Right atrium auricular region (tissue), 2 donors: ENCODE measurements around the gene NCOA7. TPM values are rescaled to one million over a fixed set of nuclear protein-coding genes. Genes with fewer than 3 reads are reported as not detected.

Source experiments
- DNase-seq: peaks from one replicate; pipeline ENCODE4 v3.0.0-alpha.2; 2019; ENCODE audit warnings: low spot score
- H3K27ac ChIP-seq, 2 donors: fragments of 200-600 bp; sonication (generic); 1 replicate in 1 of 2; 2 replicates in 1 of 2; pipeline ENCODE4 v1.5.1; 2016 to 2019
- H3K27me3 ChIP-seq, 2 donors: fragments of 200-600 bp; sonication (generic); one replicate each; pipeline versions ENCODE4 v1.5.1 to v1.6.0; 2017 to 2019
- H3K36me3 ChIP-seq: fragments of 200-600 bp; sonication (generic); one replicate; pipeline ENCODE4 v1.5.1; 2016
- H3K4me1 ChIP-seq, 2 donors: fragments of 200-600 bp; sonication (generic); one replicate each; pipeline versions ENCODE4 v1.5.1 to v1.6.0; 2017 to 2019
- H3K4me3 ChIP-seq, 2 donors: fragments of 200-600 bp; sonication (generic); 1 replicate in 1 of 2; 2 replicates in 1 of 2; pipeline ENCODE4 v1.5.1; 2017 to 2019; ENCODE audit warnings: mild to moderate bottlenecking in 1 of 2, moderate library complexity in 1 of 2
- H3K9me3 ChIP-seq, 2 donors: fragments of 200-600 bp; sonication (generic); one replicate each; pipeline ENCODE4 v1.5.1; 2019
- CTCF ChIP-seq, 2 donors: fragments of 200-600 bp; sonication (generic); IDR thresholded peaks; one replicate each; pipeline ENCODE4 v1.5.1; 2019; ENCODE audit warnings: antibody characterized with exemption in 2 of 2
- total RNA-seq, 2 donors: library from RNA; depleted of rRNA; stranded (reverse); fragments of >200 nt; gene quantifications; one replicate each; pipeline ENCODE4 v1.1.0, GENCODE V29; 2016

The NCOA7 gene
- 10 to 100 TPM; 12.2 to 12.7 TPM for total RNA-seq

- peak; percentile 70 for DNase-seq
- Histone ChIP-seq H3K4me1 (peaks cover 0 to 42% of the 10 kb centered on the region in 2 donors), H3K9me3 (no peaks in the 10 kb centered on the region), H3K36me3 (no peaks in the 10 kb centered on the region), H3K4me3 (peak within 1 kb of the TSS; percentile 60 to 85), H3K27me3 (no peaks in the 10 kb centered on the region), H3K27ac (peak within 1 kb of the TSS; percentile 95)
- peak in 1 of 2 donors; percentile 49 for TF ChIP-seq CTCF (IDR thresholded peaks at IDR 0.05)
Observed at GRCh38 chr6:125790358-125791150, at the start of gene NCOA7. Gene NCOA7, plus strand, starts transcription at chr6:125790960. Its CDS starts 24,395 bp downstream, at chr6:125815355.

GRCh38 chr6:125741336-125741735 lies 49.4 kb upstream of the NCOA7 start:
- DNase-seq: no peak
- no peak overlapping the region for H3K27ac ChIP-seq
- H3K27me3 ChIP-seq: no peaks in the 10 kb centered on the region
- H3K4me1 ChIP-seq: no peaks in the 10 kb centered on the region
- H3K4me3 ChIP-seq: no peak overlapping the region
- H3K9me3 ChIP-seq: no peaks in the 10 kb centered on the region
- no peak for TF ChIP-seq CTCF (IDR thresholded peaks at IDR 0.05)
- H3K36me3 ChIP-seq: no peaks in the 10 kb centered on the region

GRCh38 chr6:125742024-125742423 lies 48.7 kb upstream of the NCOA7 start:
- no peak overlapping the region for H3K27ac ChIP-seq
- no peak for TF ChIP-seq CTCF (IDR thresholded peaks at IDR 0.05)
- H3K9me3 ChIP-seq: no peaks in the 10 kb centered on the region
- H3K36me3 ChIP-seq: no peaks in the 10 kb centered on the region
- DNase-seq: no peak
- H3K4me1 ChIP-seq: no peaks in the 10 kb centered on the region
- H3K27me3 ChIP-seq: no peaks in the 10 kb centered on the region
- H3K4me3 ChIP-seq: no peak overlapping the region

GRCh38 chr6:125742464-125743120 lies 48.2 kb upstream of the NCOA7 start:
- Histone ChIP-seq H3K27me3 (no peaks in the 10 kb centered on the region), H3K4me3 (no peak overlapping the region), H3K9me3 (no peaks in the 10 kb centered on the region), H3K4me1 (peaks cover 0 to 4% of the 10 kb centered on the region in 2 donors), H3K27ac (no peak overlapping the region), H3K36me3 (no peaks in the 10 kb centered on the region)
- DNase-seq: no peak
- TF ChIP-seq CTCF (IDR thresholded peaks at IDR 0.05): no peak

GRCh38 chr6:125743604-125744003 lies 47.2 kb upstream of the NCOA7 start:
- Histone ChIP-seq H3K27me3 (no peaks in the 10 kb centered on the region), H3K4me3 (no peak overlapping the region), H3K4me1 (peaks cover 0 to 13% of the 10 kb centered on the region in 2 donors), H3K36me3 (no peaks in the 10 kb centered on the region), H3K9me3 (no peaks in the 10 kb centered on the region), H3K27ac (no peak overlapping the region)
- DNase-seq: no peak
- TF ChIP-seq CTCF (IDR thresholded peaks at IDR 0.05): no peak
